ENCODE data around the gene CNTNAP2.
A peak's percentile ranks its signal among the peaks of the same experiment; 100 is the strongest.

The CNTNAP2 gene

DNA sequence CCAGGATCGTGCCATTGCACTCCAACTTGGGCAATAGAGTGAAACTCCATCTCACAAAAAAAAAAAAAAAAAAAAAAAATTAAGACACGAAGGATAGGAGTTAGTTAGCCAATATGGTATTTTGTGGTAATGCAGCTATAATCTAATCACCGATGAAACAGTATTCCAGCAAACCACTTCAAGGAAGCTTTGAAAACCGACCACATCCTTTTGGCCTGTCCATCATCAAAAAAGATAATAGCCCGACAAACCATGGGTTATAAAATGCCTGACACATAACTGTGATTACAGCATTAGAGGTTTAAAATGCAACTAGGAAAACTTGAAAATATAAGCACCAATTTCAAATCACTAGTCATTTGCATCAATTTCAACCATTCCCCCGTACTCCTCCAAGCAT lies 1745.3 kb downstream of the CNTNAP2 start:
- Histone ChIP-seq H3K27ac (no peak overlapping the region), H4K20me1 (no peaks in the 10 kb centered on the region), H3K9ac (no peak overlapping the region), H3K4me2 (no peak overlapping the region), H3K9me3 (no peaks in the 10 kb centered on the region), H3K27me3 (no peaks in the 10 kb centered on the region), H3K36me3 (no peaks in the 10 kb centered on the region), H3K4me1 (no peaks in the 10 kb centered on the region), H3K4me3 (no peak overlapping the region)
- TF ChIP-seq Cebpa-rat (IDR thresholded peaks at IDR 0.05) = no peak

DNA sequence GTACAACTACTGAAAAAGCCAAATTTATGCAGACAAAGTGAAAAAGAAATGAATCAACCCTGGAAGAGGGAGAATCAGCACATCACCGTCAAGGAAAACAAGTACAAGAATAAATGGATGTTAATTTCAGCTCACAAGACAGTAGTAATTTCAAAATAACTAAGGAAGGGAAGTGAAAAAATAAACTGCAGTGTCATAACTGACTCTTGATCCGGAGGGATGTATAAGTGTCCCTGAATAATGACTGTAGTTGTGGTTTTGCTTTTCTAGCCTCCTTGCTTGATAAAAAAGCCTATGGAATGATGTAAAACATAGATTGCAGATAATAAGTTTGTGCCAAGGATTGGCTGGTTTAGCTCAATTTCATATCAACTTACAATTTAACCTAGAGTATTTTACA lies 1752.9 kb downstream of the CNTNAP2 start:
- Histone ChIP-seq H3K9ac (no peak overlapping the region), H3K9me3 (peaks cover 13% of the 10 kb centered on the region), H3K27me3 (no peaks in the 10 kb centered on the region), H3K4me2 (no peak overlapping the region), H3K4me3 (no peak overlapping the region), H3K4me1 (no peaks in the 10 kb centered on the region), H4K20me1 (no peaks in the 10 kb centered on the region), H3K27ac (no peak overlapping the region), H3K36me3 (no peaks in the 10 kb centered on the region)
- TF ChIP-seq Cebpa-rat (IDR thresholded peaks at IDR 0.05) = no peak

GRCh38 chr7:147878912-147879661 lies 1762.5 kb downstream of the CNTNAP2 start:
- Histone ChIP-seq H3K9ac (no peak overlapping the region), H3K4me2 (no peak overlapping the region), H3K4me3 (no peak overlapping the region), H3K9me3 (peaks cover 4% of the 10 kb centered on the region; the same call in 1 of the 2 replicates), H3K27ac (no peak overlapping the region), H3K4me1 (no peaks in the 10 kb centered on the region), H3K36me3 (no peaks in the 10 kb centered on the region), H4K20me1 (no peaks in the 10 kb centered on the region), H3K27me3 (no peaks in the 10 kb centered on the region)
- no peak for TF ChIP-seq Cebpa-rat (IDR thresholded peaks at IDR 0.05)

DNA sequence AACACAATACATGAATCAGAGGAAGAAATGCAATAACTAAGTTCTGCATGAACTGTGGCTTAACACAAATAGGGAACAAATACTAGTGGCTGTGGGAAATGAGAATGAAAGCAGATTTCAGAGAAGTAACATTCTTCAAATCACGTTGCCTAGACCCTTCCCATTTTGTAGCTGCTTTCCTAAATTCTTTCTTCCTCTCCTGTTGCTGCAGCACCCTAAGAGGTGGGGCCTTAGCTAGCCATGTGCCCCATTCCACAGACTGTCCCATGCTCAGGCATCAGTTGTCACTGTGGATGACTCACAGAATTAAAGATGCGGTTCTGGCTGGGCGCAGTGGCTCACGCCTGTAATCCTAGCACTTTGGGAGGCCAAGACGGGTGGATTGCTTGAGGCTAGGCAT lies 1769.3 kb downstream of the CNTNAP2 start:
- no peaks in the 10 kb centered on the region for H3K9me3 ChIP-seq
- no peak for TF ChIP-seq Cebpa-rat (IDR thresholded peaks at IDR 0.05)
- H3K27ac ChIP-seq = no peak overlapping the region
- no peak overlapping the region for H3K4me3 ChIP-seq
- no peaks in the 10 kb centered on the region for H3K36me3 ChIP-seq
- no peak overlapping the region for H3K4me2 ChIP-seq
- H4K20me1 ChIP-seq = no peaks in the 10 kb centered on the region
- no peaks in the 10 kb centered on the region for H3K27me3 ChIP-seq
- H3K9ac ChIP-seq = no peak overlapping the region
- no peaks in the 10 kb centered on the region for H3K4me1 ChIP-seq

GRCh38 chr7:147894271-147894670 lies 1777.7 kb downstream of the CNTNAP2 start:
- Histone ChIP-seq H3K27ac (no peak overlapping the region), H3K9ac (no peak overlapping the region), H3K4me2 (no peak overlapping the region), H3K27me3 (no peaks in the 10 kb centered on the region), H3K9me3 (no peaks in the 10 kb centered on the region), H4K20me1 (no peaks in the 10 kb centered on the region), H3K36me3 (no peaks in the 10 kb centered on the region), H3K4me1 (no peaks in the 10 kb centered on the region), H3K4me3 (no peak overlapping the region)
- TF ChIP-seq Cebpa-rat (IDR thresholded peaks at IDR 0.05) = no peak

DNA sequence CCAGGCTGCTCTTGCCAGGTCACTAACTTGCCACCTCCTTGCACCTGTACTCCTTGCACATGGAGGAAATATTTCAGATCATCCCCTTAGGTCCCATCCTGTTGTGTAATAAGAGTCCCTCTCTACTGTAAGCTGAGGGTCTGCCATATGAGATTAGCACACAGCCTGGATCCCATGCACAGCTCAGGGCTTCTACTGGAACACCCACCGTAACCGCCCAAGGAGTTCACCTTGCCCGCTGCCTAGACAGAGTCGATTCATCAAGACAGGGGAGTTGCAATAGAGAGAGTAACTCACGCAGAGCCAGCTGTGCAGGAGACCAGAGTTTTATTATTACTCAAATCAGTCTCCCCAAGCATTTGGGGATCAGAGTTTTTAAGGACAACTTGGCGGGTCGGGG lies 1779.5 kb downstream of the CNTNAP2 start:
- H4K20me1 ChIP-seq = no peaks in the 10 kb centered on the region
- no peak overlapping the region for H3K4me3 ChIP-seq
- TF ChIP-seq Cebpa-rat (IDR thresholded peaks at IDR 0.05) = no peak
- no peak overlapping the region for H3K27ac ChIP-seq
- no peaks in the 10 kb centered on the region for H3K4me1 ChIP-seq
- H3K36me3 ChIP-seq = no peaks in the 10 kb centered on the region
- no peak overlapping the region for H3K4me2 ChIP-seq
- H3K9ac ChIP-seq = no peak overlapping the region
- no peaks in the 10 kb centered on the region for H3K27me3 ChIP-seq
- no peaks in the 10 kb centered on the region for H3K9me3 ChIP-seq

GRCh38 chr7:147903536-147904218 lies 1787.1 kb downstream of the CNTNAP2 start:
- no peak overlapping the region for H3K4me2 ChIP-seq
- H3K4me3 ChIP-seq = no peak overlapping the region
- no peaks in the 10 kb centered on the region for H3K4me1 ChIP-seq
- no peak overlapping the region for H3K9ac ChIP-seq
- no peaks in the 10 kb centered on the region for H3K27me3 ChIP-seq
- H3K9me3 ChIP-seq = no peaks in the 10 kb centered on the region
- TF ChIP-seq Cebpa-rat (IDR thresholded peaks at IDR 0.05) = no peak
- H4K20me1 ChIP-seq = no peaks in the 10 kb centered on the region
- H3K36me3 ChIP-seq = no peaks in the 10 kb centered on the region
- no peak overlapping the region for H3K27ac ChIP-seq

- Histone ChIP-seq H4K20me1 (no peaks in the 10 kb centered on the region), H3K36me3 (no peaks in the 10 kb centered on the region), H3K9me3 (no peaks in the 10 kb centered on the region), H3K4me1 (no peaks in the 10 kb centered on the region), H3K27ac (no peak overlapping the region), H3K27me3 (no peaks in the 10 kb centered on the region), H3K4me3 (no peak overlapping the region), H3K4me2 (no peak overlapping the region), H3K9ac (no peak overlapping the region)
- no peak for TF ChIP-seq Cebpa-rat (IDR thresholded peaks at IDR 0.05)
Observed at GRCh38 chr7:147904219-147904576, 1787.6 kb downstream of the CNTNAP2 start.

DNA sequence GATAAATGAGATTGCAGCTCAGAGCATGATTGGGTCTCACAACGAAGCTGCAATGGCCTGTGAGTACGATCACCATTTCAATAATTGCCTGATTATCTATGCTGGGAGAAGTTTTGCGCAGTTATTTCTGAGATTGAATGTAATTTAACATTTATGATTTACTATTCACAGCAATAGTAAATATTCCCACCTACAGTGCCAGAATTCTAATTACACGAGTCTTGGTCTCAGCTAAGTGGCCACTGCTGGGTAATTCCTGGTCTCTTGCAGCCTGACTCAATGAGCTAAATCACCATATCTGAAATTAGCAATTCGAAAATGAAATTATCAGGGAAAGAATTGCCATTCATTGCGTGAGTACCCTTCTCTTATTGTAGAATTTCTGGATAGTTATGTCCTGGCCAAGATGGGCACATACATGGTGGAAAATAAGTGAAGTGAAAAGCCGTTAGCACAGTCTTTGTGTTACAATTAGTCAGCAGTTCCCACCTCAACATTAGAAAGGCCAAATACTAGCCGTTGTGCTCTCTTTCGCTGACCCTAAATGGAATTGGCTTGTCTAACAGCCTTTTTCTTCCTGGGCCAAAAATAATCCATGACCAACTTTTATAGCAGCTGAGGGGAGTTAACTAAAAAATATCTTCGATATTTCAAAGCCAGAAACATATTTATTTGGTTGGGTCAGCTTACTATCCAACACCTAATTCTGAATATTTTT lies 1793.0 kb downstream of the CNTNAP2 start:
- Histone ChIP-seq H3K9ac (no peak overlapping the region), H4K20me1 (no peaks in the 10 kb centered on the region), H3K4me2 (no peak overlapping the region), H3K9me3 (no peaks in the 10 kb centered on the region), H3K27me3 (no peaks in the 10 kb centered on the region), H3K36me3 (no peaks in the 10 kb centered on the region), H3K4me3 (no peak overlapping the region), H3K4me1 (peaks cover 9% of the 10 kb centered on the region; the same call in 1 of the 2 replicates), H3K27ac (no peak overlapping the region)
- TF ChIP-seq Cebpa-rat (IDR thresholded peaks at IDR 0.05) = no peak

GRCh38 chr7:147911201-147911601 lies 1794.6 kb downstream of the CNTNAP2 start:
- H3K27ac ChIP-seq = no peak overlapping the region
- H3K9ac ChIP-seq = no peak overlapping the region
- peaks cover 9% of the 10 kb centered on the region; the same call in 1 of the 2 replicates for H3K4me1 ChIP-seq
- no peak for TF ChIP-seq Cebpa-rat (IDR thresholded peaks at IDR 0.05)
- H3K4me2 ChIP-seq = peak overlapping the region; percentile 15; the same call in 1 of the 2 replicates
- no peaks in the 10 kb centered on the region for H3K36me3 ChIP-seq
- H3K9me3 ChIP-seq = no peaks in the 10 kb centered on the region
- no peak overlapping the region for H3K4me3 ChIP-seq
- no peaks in the 10 kb centered on the region for H3K27me3 ChIP-seq
- no peaks in the 10 kb centered on the region for H4K20me1 ChIP-seq
